ENCODE data around the gene CA4.

Gene CA4

GRCh38 chr17:60145006-60145935 lies 4.5 kb upstream of the CA4 start:
- H3K27me3 ChIP-seq (ENCODE audit: control insufficient read depth, insufficient read depth, low read length): peaks cover 5% of the 10 kb centered on the region

DNA sequence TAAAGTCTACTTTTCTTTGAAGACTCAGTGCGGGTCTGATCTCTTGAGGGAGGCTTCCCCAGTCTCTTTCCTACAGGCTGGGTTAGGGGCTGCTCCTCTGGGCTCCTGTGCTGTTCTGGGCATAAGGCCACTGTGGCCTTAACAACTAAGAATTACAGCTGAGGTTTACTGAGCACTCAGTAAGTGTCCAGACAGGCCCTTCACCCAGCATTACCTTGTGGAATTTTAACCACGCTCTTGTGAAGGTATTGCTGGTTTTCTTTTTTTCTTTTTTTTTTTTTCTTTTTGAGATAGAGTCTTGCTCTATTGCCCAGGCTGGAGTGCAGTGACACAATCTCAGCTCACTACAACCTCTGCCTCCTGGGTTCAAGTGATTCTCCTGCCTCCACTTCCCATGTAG lies 3.6 kb upstream of the CA4 start:
- no peak overlapping the region for H3K9ac ChIP-seq
- peaks cover 3% of the 10 kb centered on the region for H3K27me3 ChIP-seq (ENCODE audit: control insufficient read depth, insufficient read depth, low read length)
- TF ChIP-seq CTCF (IDR thresholded peaks at IDR 0.05): no peak
- H3K4me3 ChIP-seq (ENCODE audit: low read depth, low read length): no peak overlapping the region
- no peaks in the 10 kb centered on the region for H3K9me3 ChIP-seq (ENCODE audit: control insufficient read depth, low read length)
- no peak overlapping the region for H3K4me2 ChIP-seq (ENCODE audit: low read length)
- H3K79me2 ChIP-seq: no peaks in the 10 kb centered on the region
- no peak overlapping the region for H2AFZ ChIP-seq
- no peak overlapping the region for H3K27ac ChIP-seq
- H3K4me1 ChIP-seq: peaks cover 5% of the 10 kb centered on the region
- H3K36me3 ChIP-seq (ENCODE audit: control insufficient read depth, insufficient read depth, low read length): no peaks in the 10 kb centered on the region

More at GRCh38 chr17:60145006-60145935, 4.5 kb upstream of the CA4 start:
- H2AFZ ChIP-seq: no peak overlapping the region
- no peak overlapping the region for H3K9ac ChIP-seq
- no peak overlapping the region for H3K4me2 ChIP-seq (ENCODE audit: low read length)
- peaks cover 5% of the 10 kb centered on the region for H3K4me1 ChIP-seq
- no peak overlapping the region for H3K4me3 ChIP-seq (ENCODE audit: low read depth, low read length)
- H3K79me2 ChIP-seq: no peaks in the 10 kb centered on the region
- TF ChIP-seq CTCF (IDR thresholded peaks at IDR 0.05): no peak
- H3K9me3 ChIP-seq (ENCODE audit: control insufficient read depth, low read length): no peaks in the 10 kb centered on the region
- no peak overlapping the region for H3K27ac ChIP-seq
- H3K36me3 ChIP-seq (ENCODE audit: control insufficient read depth, insufficient read depth, low read length): no peaks in the 10 kb centered on the region

GRCh38 chr17:60147553-60148223 lies 2.1 kb upstream of the CA4 start:
- Histone ChIP-seq H3K27me3 (ENCODE audit: control insufficient read depth, insufficient read depth, low read length) (no peaks in the 10 kb centered on the region), H3K79me2 (no peaks in the 10 kb centered on the region), H2AFZ (no peak overlapping the region), H3K9ac (no peak overlapping the region), H3K36me3 (ENCODE audit: control insufficient read depth, insufficient read depth, low read length) (no peaks in the 10 kb centered on the region), H3K4me2 (ENCODE audit: low read length) (no peak overlapping the region), H3K27ac (no peak overlapping the region), H3K4me1 (peaks cover under 1% of the 10 kb centered on the region), H3K9me3 (ENCODE audit: control insufficient read depth, low read length) (no peaks in the 10 kb centered on the region), H3K4me3 (ENCODE audit: low read depth, low read length) (no peak overlapping the region)
- TF ChIP-seq CTCF (IDR thresholded peaks at IDR 0.05): no peak

GRCh38 chr17:60148373-60148772 lies 1.4 kb upstream of the CA4 start:
- Histone ChIP-seq H3K4me1 (no peaks in the 10 kb centered on the region), H3K27ac (no peak overlapping the region), H2AFZ (no peak overlapping the region), H3K4me2 (ENCODE audit: low read length) (no peak overlapping the region), H3K4me3 (ENCODE audit: low read depth, low read length) (no peak overlapping the region), H3K9ac (no peak overlapping the region), H3K36me3 (ENCODE audit: control insufficient read depth, insufficient read depth, low read length) (no peaks in the 10 kb centered on the region), H3K9me3 (ENCODE audit: control insufficient read depth, low read length) (no peaks in the 10 kb centered on the region), H3K79me2 (no peaks in the 10 kb centered on the region), H3K27me3 (ENCODE audit: control insufficient read depth, insufficient read depth, low read length) (no peaks in the 10 kb centered on the region)
- TF ChIP-seq CTCF (IDR thresholded peaks at IDR 0.05): no peak

Data from parathyroid adenoma (tissue), 2 donors.